Gastroesophageal sphincter (tissue), 3 donors: ENCODE results near the gene FDXACB1.

ENCODE experiments used
- POLR2AphosphoS5 ChIP-seq: sonication (generic); formaldehyde crosslinking; IDR thresholded peaks from one replicate; pipeline ENCODE4 v1.6.1; 2017; ENCODE audit warnings: antibody characterized with exemption
- TF ChIP-seq, protein P1 (sequence below), 4 experiments: fragments of 200-600 bp in 2 of 4; fragments of 450-650 bp in 2 of 4; sonication (generic) in 1 of 4; IDR thresholded peaks; one replicate each; pipeline ENCODE4 v1.5.1; 2017 to 2019; ENCODE audit warnings: antibody characterized with exemption in 4 of 4, mild to moderate bottlenecking in 2 of 4, moderate library complexity in 2 of 4

DNA sequence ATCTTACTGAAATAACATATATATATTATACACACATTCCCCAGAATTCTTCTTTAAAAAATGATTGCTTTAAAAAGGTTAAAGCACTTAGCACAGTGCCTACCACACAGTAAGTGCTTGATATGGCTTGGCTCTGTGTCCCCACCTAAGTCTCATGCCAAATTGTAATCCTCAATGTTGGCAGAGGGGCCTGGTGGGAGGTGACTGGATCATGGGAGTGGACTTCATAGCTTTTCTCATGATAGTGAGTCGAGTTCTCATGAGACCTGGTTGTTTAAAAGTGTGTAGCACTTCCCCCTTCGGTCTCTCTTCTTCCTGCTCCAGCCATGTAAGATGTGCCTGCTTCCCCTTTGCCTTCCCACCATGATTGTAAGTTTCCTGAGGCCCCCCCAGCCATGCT is 26.4 kb upstream of the FDXACB1 start:
- TF ChIP-seq, protein P1, sequence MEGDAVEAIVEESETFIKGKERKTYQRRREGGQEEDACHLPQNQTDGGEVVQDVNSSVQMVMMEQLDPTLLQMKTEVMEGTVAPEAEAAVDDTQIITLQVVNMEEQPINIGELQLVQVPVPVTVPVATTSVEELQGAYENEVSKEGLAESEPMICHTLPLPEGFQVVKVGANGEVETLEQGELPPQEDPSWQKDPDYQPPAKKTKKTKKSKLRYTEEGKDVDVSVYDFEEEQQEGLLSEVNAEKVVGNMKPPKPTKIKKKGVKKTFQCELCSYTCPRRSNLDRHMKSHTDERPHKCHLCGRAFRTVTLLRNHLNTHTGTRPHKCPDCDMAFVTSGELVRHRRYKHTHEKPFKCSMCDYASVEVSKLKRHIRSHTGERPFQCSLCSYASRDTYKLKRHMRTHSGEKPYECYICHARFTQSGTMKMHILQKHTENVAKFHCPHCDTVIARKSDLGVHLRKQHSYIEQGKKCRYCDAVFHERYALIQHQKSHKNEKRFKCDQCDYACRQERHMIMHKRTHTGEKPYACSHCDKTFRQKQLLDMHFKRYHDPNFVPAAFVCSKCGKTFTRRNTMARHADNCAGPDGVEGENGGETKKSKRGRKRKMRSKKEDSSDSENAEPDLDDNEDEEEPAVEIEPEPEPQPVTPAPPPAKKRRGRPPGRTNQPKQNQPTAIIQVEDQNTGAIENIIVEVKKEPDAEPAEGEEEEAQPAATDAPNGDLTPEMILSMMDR (IDR thresholded peaks at IDR 0.05) = no peak
- no peak for TF ChIP-seq POLR2AphosphoS5
